Ishikawa (cell line): ENCODE data around the gene PROX2.
A peak's percentile ranks its signal among the peaks of the same experiment; 100 is the strongest.

Experiments used
- CEBPB ChIP-seq: IDR thresholded peaks from 2 replicates; pipeline ENCODE4 v1.6.1; 2012
- CREB1 ChIP-seq: IDR thresholded peaks from 2 replicates; pipeline ENCODE4 v1.6.1; 2012; ENCODE audit warnings: low read depth
- EGR1 ChIP-seq: IDR thresholded peaks from 2 replicates; pipeline ENCODE4 v1.6.1; 2012
- EP300 ChIP-seq: IDR thresholded peaks from 2 replicates; pipeline ENCODE4 v1.6.1; 2012; ENCODE audit warnings: borderline replicate concordance
- FOXM1 ChIP-seq: IDR thresholded peaks from 2 replicates; pipeline ENCODE4 v1.6.1; 2012; ENCODE audit warnings: low read depth, borderline replicate concordance
- NFIC ChIP-seq: IDR thresholded peaks from 2 replicates; pipeline ENCODE4 v1.6.1; 2012
- RAD21 ChIP-seq: IDR thresholded peaks from 2 replicates; pipeline ENCODE4 v1.6.1; 2012; ENCODE audit warnings: low read depth
- REST ChIP-seq: IDR thresholded peaks from 2 replicates; pipeline ENCODE4 v1.6.1; 2012; ENCODE audit warnings: low read depth, mild to moderate bottlenecking
- TAF1 ChIP-seq: IDR thresholded peaks from 2 replicates; pipeline ENCODE4 v1.6.1; 2012; ENCODE audit warnings: low read depth, mild to moderate bottlenecking
- TCF12 ChIP-seq: IDR thresholded peaks from 2 replicates; pipeline ENCODE4 v1.6.1; 2012; ENCODE audit warnings: low read depth
- TEAD4 ChIP-seq: IDR thresholded peaks from 2 replicates; pipeline ENCODE4 v1.6.1; 2012
- YY1 ChIP-seq: IDR thresholded peaks from 2 replicates; pipeline ENCODE4 v1.6.1; 2012; ENCODE audit warnings: low read depth
- ZBTB7A ChIP-seq: IDR thresholded peaks from 2 replicates; pipeline ENCODE4 v1.6.1; 2012; ENCODE audit warnings: low read depth
- TF ChIP-seq, protein P1 (sequence below): IDR thresholded peaks from 2 replicates; pipeline ENCODE4 v1.6.1; 2012
- TF ChIP-seq, protein P2 (sequence below): IDR thresholded peaks from 2 replicates; pipeline ENCODE4 v1.6.1; 2012

The PROX2 gene

GRCh38 chr14:74919421-74920165 lies 43.6 kb upstream of the PROX2 start:
- TF ChIP-seq FOXM1 = no peak
- TF ChIP-seq, protein P1, sequence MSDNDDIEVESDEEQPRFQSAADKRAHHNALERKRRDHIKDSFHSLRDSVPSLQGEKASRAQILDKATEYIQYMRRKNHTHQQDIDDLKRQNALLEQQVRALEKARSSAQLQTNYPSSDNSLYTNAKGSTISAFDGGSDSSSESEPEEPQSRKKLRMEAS = no peak
- TF ChIP-seq EGR1 = no peak
- TF ChIP-seq CREB1 = no peak
- TF ChIP-seq, protein P2, sequence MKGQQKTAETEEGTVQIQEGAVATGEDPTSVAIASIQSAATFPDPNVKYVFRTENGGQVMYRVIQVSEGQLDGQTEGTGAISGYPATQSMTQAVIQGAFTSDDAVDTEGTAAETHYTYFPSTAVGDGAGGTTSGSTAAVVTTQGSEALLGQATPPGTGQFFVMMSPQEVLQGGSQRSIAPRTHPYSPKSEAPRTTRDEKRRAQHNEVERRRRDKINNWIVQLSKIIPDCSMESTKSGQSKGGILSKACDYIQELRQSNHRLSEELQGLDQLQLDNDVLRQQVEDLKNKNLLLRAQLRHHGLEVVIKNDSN = no peak
- TF ChIP-seq EP300 = no peak
- TF ChIP-seq NFIC = no peak
- TF ChIP-seq YY1 = no peak
- TF ChIP-seq CEBPB = no peak

- no peak for TF ChIP-seq TEAD4
- no peak for TF ChIP-seq NFIC
Measured at GRCh38 chr14:74918380-74918779, 42.4 kb upstream of the PROX2 start.

- TF ChIP-seq YY1 (no peak), RAD21 (0 out of 2 replicates have a peak, but pooled peaks have one; percentile 12), TEAD4 (0 out of 2 replicates have a peak, but pooled peaks have one; percentile 52), TCF12 (peak; percentile 88), CEBPB (no peak), NFIC (peak; percentile 88), CREB1 (no peak), REST (no peak), ZBTB7A (0 out of 2 replicates have a peak, but pooled peaks have one; percentile 3), FOXM1 (peak; percentile 57; the same call in 1 of the 2 replicates), EGR1 (no peak), TAF1 (no peak), EP300 (peak; percentile 89)
- TF ChIP-seq, protein P1 = peak; percentile 53
- TF ChIP-seq, protein P2 = no peak
Measured at GRCh38 chr14:74917646-74918081, 41.7 kb upstream of the PROX2 start.

DNA sequence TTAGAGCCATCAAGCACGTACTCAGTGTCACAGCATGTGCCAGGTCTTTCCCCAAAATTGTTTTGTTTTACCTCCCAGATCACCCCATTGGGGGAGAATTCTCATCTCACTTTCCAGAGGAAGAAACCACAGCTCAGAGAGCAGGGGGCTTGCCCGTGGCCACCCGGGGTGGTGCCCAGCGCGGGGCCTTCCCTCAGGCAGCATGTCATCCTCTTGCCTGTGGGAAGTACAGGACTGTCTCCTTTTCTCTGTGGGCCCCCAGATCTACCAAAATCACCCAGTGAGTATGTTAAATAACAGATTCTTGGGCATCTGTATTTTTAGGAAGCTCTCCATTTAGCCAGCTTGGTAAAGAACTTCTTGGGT lies 41.2 kb upstream of the PROX2 start:
- TF ChIP-seq, protein P1 = no peak
- TF ChIP-seq CREB1 (no peak), RAD21 (no peak)
- TF ChIP-seq, protein P2 = no peak

- peak; percentile 55; the same call in 1 of the 2 replicates for TF ChIP-seq NFIC
- TF ChIP-seq TEAD4 = no peak
Measured at GRCh38 chr14:74915826-74916225, 39.9 kb upstream of the PROX2 start.

- TF ChIP-seq FOXM1 = no peak
- no peak for TF ChIP-seq RAD21
- TF ChIP-seq TAF1 = no peak
- TF ChIP-seq TCF12 = no peak
- TF ChIP-seq, protein P1 = no peak
- TF ChIP-seq, protein P2 = no peak
- TF ChIP-seq ZBTB7A = no peak
- no peak for TF ChIP-seq EP300
- no peak for TF ChIP-seq YY1
- no peak for TF ChIP-seq EGR1
- no peak for TF ChIP-seq TEAD4
- no peak for TF ChIP-seq CEBPB
- no peak for TF ChIP-seq NFIC
- no peak for TF ChIP-seq REST
- TF ChIP-seq CREB1 = no peak
Measured at GRCh38 chr14:74915426-74915825, 39.5 kb upstream of the PROX2 start.
